GM18511 (cell line): ENCODE measurements around the gene AZU1.

Experiments
- ATAC-seq: cut with Tn5 transposase; IDR thresholded peaks from one replicate; pipeline ENCODE4 v1.9.1; 2021; ENCODE audit warnings: mild to moderate bottlenecking, moderate library complexity; ENCODE audit not compliant: unreplicated experiment

The AZU1 gene, protein sequence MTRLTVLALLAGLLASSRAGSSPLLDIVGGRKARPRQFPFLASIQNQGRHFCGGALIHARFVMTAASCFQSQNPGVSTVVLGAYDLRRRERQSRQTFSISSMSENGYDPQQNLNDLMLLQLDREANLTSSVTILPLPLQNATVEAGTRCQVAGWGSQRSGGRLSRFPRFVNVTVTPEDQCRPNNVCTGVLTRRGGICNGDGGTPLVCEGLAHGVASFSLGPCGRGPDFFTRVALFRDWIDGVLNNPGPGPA

DNA sequence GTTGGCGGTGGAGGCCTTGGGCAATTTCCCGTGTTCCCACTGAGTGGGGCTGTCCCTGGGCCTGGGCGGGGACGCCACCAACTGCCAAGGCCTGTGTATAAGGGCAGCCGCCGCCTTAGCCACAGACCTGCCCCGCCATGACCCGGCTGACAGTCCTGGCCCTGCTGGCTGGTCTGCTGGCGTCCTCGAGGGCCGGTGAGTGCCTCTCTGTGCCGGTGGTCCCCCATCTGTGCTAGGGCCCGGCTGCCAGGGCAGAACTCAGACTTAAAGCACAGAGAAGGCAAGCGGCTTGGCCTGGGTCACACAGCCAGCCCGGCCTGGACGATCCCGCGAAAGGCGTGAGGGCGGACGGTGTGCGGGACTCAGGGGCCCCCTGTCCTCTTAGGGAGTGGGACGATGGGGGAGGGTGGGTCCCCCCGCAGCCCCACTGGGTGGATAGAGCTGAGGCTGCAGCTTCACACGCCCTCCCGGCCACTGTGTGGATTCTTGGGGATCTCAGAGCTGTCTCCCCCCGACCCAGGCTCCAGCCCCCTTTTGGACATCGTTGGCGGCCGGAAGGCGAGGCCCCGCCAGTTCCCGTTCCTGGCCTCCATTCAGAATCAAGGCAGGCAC, at the start of gene AZU1:
Gene AZU1, plus strand, starts transcription at position 128 of the 612 bp plus-strand sequence. Its CDS starts 10 bp downstream, at position 138.
- no peak for ATAC-seq

- no peak for ATAC-seq
Observed at GRCh38 chr19:778910-779653, 48.6 kb upstream of the AZU1 start.

DNA sequence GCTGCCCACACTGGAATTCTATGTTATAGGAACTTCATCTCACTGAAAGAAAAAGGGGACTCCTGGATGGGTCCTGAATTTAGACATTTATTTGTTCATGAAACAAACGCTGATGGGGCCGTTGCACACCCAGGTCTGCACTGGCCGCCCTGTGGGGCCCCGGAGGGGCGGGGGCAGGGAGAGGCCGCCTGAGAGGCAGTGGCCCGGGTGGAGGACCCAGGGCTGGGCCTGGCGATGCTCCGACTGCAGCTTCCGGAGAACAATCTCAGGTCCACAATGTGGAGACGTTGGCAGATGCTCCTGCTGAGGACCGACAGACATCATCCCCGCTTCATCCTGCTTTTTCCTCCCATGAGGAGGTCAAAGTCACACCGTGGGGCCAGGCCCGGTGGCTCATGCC, 46.7 kb upstream of the AZU1 start:
- no peak for ATAC-seq

DNA sequence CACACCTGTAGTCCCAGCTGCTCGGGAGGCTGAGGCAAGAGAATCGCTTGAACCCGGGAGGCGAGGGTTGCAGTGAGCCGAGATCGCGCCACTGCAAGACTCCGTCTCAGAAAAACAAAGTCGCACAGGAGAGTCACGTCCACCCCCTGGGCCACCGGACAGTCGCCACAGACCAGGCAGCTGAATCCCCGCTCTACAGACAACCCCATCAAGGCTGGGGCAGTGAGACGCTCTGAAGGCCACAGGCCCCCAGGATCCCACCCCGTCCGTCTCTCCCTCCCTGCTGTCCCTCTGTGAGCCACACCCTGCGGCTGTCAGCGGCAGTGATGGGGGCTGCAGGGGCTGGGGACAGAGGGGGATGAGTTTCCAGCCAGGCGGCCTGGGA, 45.8 kb upstream of the AZU1 start:
- ATAC-seq, result no peak

DNA sequence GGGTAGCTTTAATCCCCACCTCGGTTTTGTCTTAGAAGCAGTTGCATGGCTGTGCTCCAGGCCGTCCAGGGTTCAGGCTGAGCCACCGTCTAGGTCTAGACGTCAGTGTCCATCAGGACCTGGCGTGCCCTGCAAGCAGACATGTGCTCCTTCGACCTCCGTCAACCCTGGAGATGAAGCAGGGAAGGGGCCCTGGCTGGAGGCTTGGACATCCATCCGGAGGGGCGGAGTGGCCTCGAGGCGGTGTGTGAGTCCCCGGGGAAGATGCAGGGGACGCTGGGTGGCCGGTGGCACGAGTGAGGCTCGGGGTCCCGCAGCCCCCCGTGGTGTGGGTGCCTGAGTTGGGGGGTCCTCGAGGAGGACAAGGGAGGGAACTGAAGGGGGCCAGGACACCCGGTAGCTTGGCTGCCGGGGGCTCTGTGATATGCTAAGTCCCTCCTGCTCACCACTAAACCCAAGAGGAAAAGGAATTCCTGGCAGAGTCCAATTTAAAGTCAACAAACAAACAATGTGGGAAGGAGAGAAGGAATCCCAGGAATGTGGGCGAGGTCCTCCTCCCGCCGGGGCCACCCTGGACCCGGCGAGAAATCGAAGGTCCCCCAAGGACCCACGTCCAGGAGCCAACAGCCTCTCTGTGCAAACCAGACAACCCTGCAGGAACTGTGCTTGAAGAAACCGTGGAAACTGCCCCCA, 45.3 kb upstream of the AZU1 start:
- no peak for ATAC-seq

- ATAC-seq, result no peak
Observed at GRCh38 chr19:782878-783668, 44.6 kb upstream of the AZU1 start.

- ATAC-seq, result no peak
Observed at GRCh38 chr19:784541-784940, 43.1 kb upstream of the AZU1 start.

- no peak for ATAC-seq
Observed at GRCh38 chr19:787536-787935, 40.1 kb upstream of the AZU1 start.

- no peak for ATAC-seq
Observed at GRCh38 chr19:788686-788982, 39.0 kb upstream of the AZU1 start.

GRCh38 chr19:788983-789700, 38.5 kb upstream of the AZU1 start:
- no peak for ATAC-seq

- ATAC-seq, result no peak
Observed at GRCh38 chr19:789701-790060, 38.0 kb upstream of the AZU1 start.

DNA sequence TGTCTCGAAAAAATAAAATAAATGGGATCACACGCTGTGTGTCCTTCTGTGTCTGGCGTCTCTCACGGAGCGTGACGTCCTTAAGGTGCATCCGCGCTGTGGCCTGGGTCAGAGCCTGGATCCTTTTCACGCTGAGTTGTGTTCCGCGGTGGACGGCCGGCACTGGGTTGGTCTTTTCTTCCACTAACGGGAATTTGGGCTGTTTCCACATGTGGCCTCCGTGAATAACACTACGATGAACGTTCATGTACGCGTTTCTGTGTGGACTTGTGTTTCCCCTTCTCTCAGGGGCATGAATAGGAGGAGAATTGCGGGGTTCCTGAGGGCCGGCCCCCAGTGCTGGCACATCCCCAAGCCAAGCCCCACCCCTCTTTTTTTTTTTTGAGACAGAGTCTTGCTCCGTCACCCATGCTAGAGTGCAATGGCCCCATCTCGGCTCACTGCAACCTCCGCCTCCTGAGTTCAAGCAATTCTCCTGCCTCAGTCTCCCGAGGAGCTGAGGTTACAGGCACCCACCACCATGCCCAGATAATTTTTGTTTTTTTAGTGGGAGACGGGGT, 36.5 kb upstream of the AZU1 start:
- ATAC-seq, result no peak

DNA sequence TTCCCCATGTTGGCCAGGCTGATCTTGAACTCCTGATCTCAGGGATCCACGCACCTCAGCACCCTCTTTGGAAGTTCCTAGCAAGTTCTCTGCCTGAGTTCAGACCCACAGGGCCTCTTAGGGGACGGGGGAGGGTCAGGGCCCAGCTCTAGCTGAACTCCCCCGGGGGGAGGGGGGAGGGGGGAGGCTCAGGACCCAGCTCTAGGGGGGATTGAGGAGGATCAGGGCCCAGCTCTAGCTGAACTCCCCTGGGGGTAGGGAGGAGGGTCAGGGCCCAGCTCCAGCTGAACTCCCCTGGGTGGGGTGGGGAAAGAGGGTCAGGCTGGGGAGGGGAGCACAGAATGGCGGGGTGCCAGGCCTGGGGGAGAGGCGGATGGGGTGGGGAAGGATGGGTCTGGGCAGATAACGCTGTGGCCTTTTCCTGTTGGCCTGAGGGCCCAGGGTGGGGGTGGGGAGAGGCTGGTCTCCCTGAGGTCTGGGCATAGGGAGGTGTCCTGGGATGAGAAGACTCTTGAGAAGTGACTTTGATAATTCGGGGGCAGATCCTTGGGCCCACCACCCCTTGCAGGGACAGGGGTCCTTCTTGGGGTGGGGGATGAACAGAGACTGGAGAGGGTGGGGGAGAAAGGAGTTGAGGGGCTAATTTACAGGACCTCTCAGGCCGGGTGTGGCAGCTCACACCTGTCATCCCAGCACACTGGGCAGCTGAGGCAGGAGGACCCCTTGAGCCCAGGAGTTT, 35.9 kb upstream of the AZU1 start:
- ATAC-seq, result no peak

GRCh38 chr19:792306-792885, 35.2 kb upstream of the AZU1 start:
- no peak for ATAC-seq

GRCh38 chr19:793806-794205, 33.8 kb upstream of the AZU1 start:
- ATAC-seq, result no peak

DNA sequence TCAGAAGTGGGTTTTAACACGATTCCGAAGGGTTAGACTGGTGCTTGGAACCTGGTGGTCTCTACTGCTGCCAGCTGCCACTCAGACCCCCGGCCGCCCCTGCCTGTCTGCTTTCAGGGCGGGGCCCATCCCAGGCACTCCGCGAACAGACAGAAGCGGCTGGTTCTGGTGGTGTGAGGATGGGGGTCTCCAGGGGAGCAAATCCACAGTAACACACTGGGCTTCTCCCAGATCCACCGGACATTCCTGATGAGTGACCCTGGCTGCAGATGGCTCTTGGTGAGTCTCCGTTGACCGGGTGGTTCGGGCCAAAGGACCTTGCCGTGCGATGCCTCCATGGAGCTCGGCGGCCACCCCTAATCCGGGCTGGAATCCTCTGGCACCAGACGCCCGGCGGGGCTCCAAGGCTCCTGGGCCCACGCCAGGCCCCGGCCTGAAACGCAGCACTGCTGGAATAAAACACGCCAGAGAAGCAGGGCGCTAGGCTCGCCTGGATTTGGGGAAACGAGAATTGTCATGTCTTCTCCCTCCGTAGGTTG, 32.5 kb upstream of the AZU1 start:
- ATAC-seq, result no peak

DNA sequence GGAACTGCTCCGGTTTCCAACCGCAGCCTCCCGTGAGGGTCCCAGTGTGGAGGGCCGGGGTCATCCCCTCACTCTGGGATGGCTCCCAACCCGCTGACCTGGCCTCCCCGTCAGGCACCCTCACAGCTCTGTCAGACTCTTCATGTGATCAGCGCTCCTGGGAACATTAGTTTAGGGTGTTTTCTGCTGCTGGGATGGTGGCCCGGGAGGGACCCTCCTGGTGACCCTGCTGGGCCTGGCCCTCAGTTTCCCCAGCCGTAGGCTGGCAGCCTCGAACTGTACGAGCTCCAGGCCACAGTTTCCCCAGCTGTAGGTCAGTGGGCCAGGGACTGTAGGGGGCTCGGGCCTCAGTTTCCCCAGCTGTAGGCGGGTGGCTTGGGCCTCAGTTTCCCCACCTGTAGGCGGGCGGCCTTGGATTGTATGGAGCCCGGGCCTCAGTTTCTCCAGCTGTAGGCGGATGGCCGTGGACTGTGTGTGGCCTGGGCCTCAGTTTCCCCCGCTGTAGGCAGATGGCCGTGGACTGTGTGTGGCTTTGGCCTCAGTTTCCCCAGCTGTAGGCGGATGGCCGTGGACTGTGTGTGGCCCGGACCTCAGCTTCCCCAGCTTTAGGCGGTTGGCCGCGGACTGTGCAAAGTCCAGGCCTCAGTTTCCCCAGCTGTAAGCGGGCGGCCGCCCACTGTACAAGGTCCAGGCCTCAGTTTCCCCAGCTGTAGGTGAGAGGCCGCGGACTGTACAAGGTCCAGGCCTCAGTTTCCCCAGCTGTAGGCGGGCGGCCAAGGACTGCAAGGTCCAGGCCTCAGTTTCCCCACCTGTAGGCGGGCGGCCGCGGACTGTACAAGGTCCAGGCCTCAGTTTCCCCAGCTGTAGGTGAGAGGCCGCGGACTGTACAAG, 31.7 kb upstream of the AZU1 start:
- no peak for ATAC-seq
